Chondrocyte (in vitro differentiated cells): ENCODE measurements around the gene SLC49A3. TPM values are rescaled to one million over a fixed set of nuclear protein-coding genes. Genes with fewer than 3 reads are reported as not detected.

ENCODE experiments used
- DNase-seq: peaks from one replicate; pipeline ENCODE4 v3.0.0; 2021; ENCODE audit warnings: mixed read lengths, low spot score
- H3K27ac Mint-ChIP-seq: one replicate; pipeline ENCODE4 v1.8.0; 2021; ENCODE audit warnings: mild to moderate bottlenecking, moderate library complexity, mixed read lengths; ENCODE audit not compliant: unreplicated experiment
- H3K27me3 Mint-ChIP-seq: 2 replicates; pipeline ENCODE4 v1.8.0; 2021; ENCODE audit warnings: low read depth, mixed read lengths
- H3K36me3 Mint-ChIP-seq: 2 replicates; pipeline ENCODE4 v1.8.0; 2021; ENCODE audit warnings: low read depth, mixed read lengths
- H3K4me1 Mint-ChIP-seq: 2 replicates; pipeline ENCODE4 v1.8.0; 2021; ENCODE audit warnings: low read depth, mild to moderate bottlenecking, mixed read lengths
- H3K4me3 Mint-ChIP-seq: one replicate; pipeline ENCODE4 v1.8.0; 2021; ENCODE audit warnings: mild to moderate bottlenecking, moderate library complexity, mixed read lengths; ENCODE audit not compliant: unreplicated experiment
- H3K9me3 Mint-ChIP-seq: 2 replicates; pipeline ENCODE4 v1.8.0; 2021; ENCODE audit warnings: low read depth, mixed read lengths
- CTCF ChIP-seq: fragments of 200-600 bp; sonication (generic); IDR thresholded peaks from 2 replicates; pipeline ENCODE4 v1.5.0; 2021; ENCODE audit warnings: antibody characterized with exemption, mild to moderate bottlenecking, moderate library complexity
- total RNA-seq: library from RNA; stranded (reverse); gene quantifications from 3 replicates; pipeline ENCODE4 v1.2.1, GENCODE V29; 2021

SLC49A3 gene
- total RNA-seq, 1 donor from 2014 or later = 1.3 TPM

- H3K27me3 Mint-ChIP-seq = no peaks in the 10 kb centered on the region
- H3K27ac Mint-ChIP-seq = no peak overlapping the region
- H3K9me3 Mint-ChIP-seq = no peaks in the 10 kb centered on the region
- H3K4me1 Mint-ChIP-seq = peaks cover 21% of the 10 kb centered on the region
- peaks cover 18% of the 10 kb centered on the region for H3K36me3 Mint-ChIP-seq
- no peak for TF ChIP-seq CTCF
- DNase-seq = no peak
- H3K4me3 Mint-ChIP-seq = no peak overlapping the region
These were observed 40.7 kb upstream of the SLC49A3 start for GRCh38 chr4:729336-730315.

GRCh38 chr4:727576-727975 lies 38.6 kb upstream of the SLC49A3 start:
- Mint-ChIP-seq H3K36me3 (peaks cover 8% of the 10 kb centered on the region), H3K4me1 (peaks cover 21% of the 10 kb centered on the region), H3K27me3 (no peaks in the 10 kb centered on the region), H3K4me3 (no peak overlapping the region), H3K9me3 (no peaks in the 10 kb centered on the region), H3K27ac (no peak overlapping the region)
- no peak for TF ChIP-seq CTCF
- DNase-seq = no peak

GRCh38 chr4:726838-727237 lies 37.9 kb upstream of the SLC49A3 start:
- Mint-ChIP-seq H3K4me3 (no peak overlapping the region), H3K36me3 (peaks cover 11% of the 10 kb centered on the region), H3K4me1 (peaks cover 26% of the 10 kb centered on the region), H3K27ac (peak overlapping the region; percentile 59), H3K27me3 (no peaks in the 10 kb centered on the region), H3K9me3 (no peaks in the 10 kb centered on the region)
- TF ChIP-seq CTCF = no peak
- no peak for DNase-seq

GRCh38 chr4:726235-726787 lies 37.4 kb upstream of the SLC49A3 start:
- H3K9me3 Mint-ChIP-seq = no peaks in the 10 kb centered on the region
- TF ChIP-seq CTCF = no peak
- DNase-seq = no peak
- H3K4me3 Mint-ChIP-seq = no peak overlapping the region
- H3K27me3 Mint-ChIP-seq = no peaks in the 10 kb centered on the region
- H3K4me1 Mint-ChIP-seq = peaks cover 31% of the 10 kb centered on the region
- H3K27ac Mint-ChIP-seq = peak overlapping the region; percentile 19
- peaks cover 12% of the 10 kb centered on the region for H3K36me3 Mint-ChIP-seq

- Mint-ChIP-seq H3K27ac (no peak overlapping the region), H3K4me1 (peaks cover 38% of the 10 kb centered on the region), H3K4me3 (no peak overlapping the region), H3K9me3 (no peaks in the 10 kb centered on the region), H3K27me3 (no peaks in the 10 kb centered on the region), H3K36me3 (peaks cover 10% of the 10 kb centered on the region)
- peak; percentile 91 for DNase-seq
- no peak for TF ChIP-seq CTCF
These were observed 36.7 kb upstream of the SLC49A3 start for GRCh38 chr4:725391-726234.
